Endothelial cell of umbilical vein (primary cell): ENCODE data around the gene DNMT3L.
"Not testable (repeated sequence)": the region's sequence is repeated elsewhere in the genome, so short reads cannot be mapped to it uniquely, and the experiment has no call there.

Source experiments
- EZH2 ChIP-seq: IDR thresholded peaks from 2 replicates; pipeline ENCODE4 v1.6.1; 2012; ENCODE audit warnings: borderline replicate concordance, low read depth, mild to moderate bottlenecking, moderate library complexity, low read length, inconsistent platforms; ENCODE audit not compliant: severe bottlenecking
- FOS ChIP-seq: IDR thresholded peaks from 2 replicates; pipeline ENCODE4 v1.6.1; 2011; ENCODE audit warnings: mild to moderate bottlenecking, low read length, moderate library complexity, borderline replicate concordance; ENCODE audit not compliant: insufficient read depth
- MYC ChIP-seq: IDR thresholded peaks from one replicate; pipeline ENCODE4 v1.6.1; 2011; ENCODE audit warnings: mild to moderate bottlenecking, low read depth, low read length
- POLR2A ChIP-seq: IDR thresholded peaks from 2 replicates; pipeline ENCODE4 v1.6.1; 2012; ENCODE audit warnings: low read depth, mild to moderate bottlenecking, control low read depth, low read length
- POLR2AphosphoS5 ChIP-seq: IDR thresholded peaks from 2 replicates; pipeline ENCODE4 v1.6.1; 2012; ENCODE audit warnings: low read depth, mild to moderate bottlenecking, control low read depth, low read length, moderate library complexity; ENCODE audit not compliant: insufficient read depth
- TF ChIP-seq, protein P1 (sequence below), 2 donors: IDR thresholded peaks; 1 replicate in 1 of 2; 2 replicates in 1 of 2; pipeline ENCODE4 v1.5.1; 2011; ENCODE audit warnings: low read length in 2 of 2, mild to moderate bottlenecking in 2 of 2, moderate library complexity in 2 of 2, control low read depth in 1 of 2, inconsistent platforms in 1 of 2, low read depth in 1 of 2; ENCODE audit not compliant: insufficient read depth in 1 of 2; ENCODE audit errors: extremely low read depth in 1 of 2
- TF ChIP-seq, protein P2 (sequence below): IDR thresholded peaks from 2 replicates; pipeline ENCODE4 v1.6.1; 2011; ENCODE audit not compliant: insufficient read depth, insufficient read length

DNA sequence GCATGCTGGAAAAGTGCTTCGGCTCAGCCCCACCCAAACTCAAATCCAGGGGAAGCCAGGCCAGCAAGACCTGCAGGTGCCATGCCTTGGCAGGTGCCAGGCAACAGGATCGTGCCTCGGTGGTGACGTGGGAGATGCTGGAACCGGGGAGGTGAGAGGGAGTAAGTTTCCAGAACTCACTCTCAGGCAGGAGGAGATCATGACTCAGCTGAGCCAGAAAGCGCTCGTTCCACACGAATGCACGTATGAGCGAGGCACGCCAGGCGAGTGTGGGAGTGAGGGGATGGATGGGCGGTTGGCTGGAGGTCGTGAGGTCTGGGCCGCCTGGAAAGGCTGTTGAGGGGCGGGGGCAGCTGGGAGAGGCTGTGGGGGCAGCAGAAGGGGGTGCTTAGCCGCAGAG is 13.8 kb downstream of the DNMT3L start:
- TF ChIP-seq, protein P1, sequence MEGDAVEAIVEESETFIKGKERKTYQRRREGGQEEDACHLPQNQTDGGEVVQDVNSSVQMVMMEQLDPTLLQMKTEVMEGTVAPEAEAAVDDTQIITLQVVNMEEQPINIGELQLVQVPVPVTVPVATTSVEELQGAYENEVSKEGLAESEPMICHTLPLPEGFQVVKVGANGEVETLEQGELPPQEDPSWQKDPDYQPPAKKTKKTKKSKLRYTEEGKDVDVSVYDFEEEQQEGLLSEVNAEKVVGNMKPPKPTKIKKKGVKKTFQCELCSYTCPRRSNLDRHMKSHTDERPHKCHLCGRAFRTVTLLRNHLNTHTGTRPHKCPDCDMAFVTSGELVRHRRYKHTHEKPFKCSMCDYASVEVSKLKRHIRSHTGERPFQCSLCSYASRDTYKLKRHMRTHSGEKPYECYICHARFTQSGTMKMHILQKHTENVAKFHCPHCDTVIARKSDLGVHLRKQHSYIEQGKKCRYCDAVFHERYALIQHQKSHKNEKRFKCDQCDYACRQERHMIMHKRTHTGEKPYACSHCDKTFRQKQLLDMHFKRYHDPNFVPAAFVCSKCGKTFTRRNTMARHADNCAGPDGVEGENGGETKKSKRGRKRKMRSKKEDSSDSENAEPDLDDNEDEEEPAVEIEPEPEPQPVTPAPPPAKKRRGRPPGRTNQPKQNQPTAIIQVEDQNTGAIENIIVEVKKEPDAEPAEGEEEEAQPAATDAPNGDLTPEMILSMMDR (IDR thresholded peaks at IDR 0.05; ENCODE audit: extremely low read depth in 1 of 2, insufficient read depth in 1 of 2, low read depth in 1 of 2, low read length in 2 of 2): not testable (repeated sequence)
- not testable (repeated sequence) for TF ChIP-seq EZH2, POLR2AphosphoS5, FOS, POLR2A, MYC
- TF ChIP-seq, protein P2, sequence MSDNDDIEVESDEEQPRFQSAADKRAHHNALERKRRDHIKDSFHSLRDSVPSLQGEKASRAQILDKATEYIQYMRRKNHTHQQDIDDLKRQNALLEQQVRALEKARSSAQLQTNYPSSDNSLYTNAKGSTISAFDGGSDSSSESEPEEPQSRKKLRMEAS: not testable (repeated sequence)
